B cell (primary cell): ENCODE measurements around the gene NBEA. TPM values are rescaled to one million over a fixed set of nuclear protein-coding genes. Genes with fewer than 3 reads are reported as not detected.

Experiments
- ATAC-seq: fragments of 200-7000 bp; cut with Tn5 transposase; one replicate; pipeline ENCODE4 v1.10.0; 2021; ENCODE audit warnings: low read depth, mild to moderate bottlenecking, moderate number of reproducible peaks, moderate library complexity
- CTCF ChIA-PET: fragments of 350-600 bp; sonication (Branson Sonifier 250); formaldehyde crosslinking; loops from one replicate; lab custom pipeline; 2021; ENCODE audit warnings: antibody characterized with exemption, inconsistent platforms; lab: Charles Lee
- POLR2A ChIA-PET: fragments of 350-600 bp; sonication (Branson Sonifier 250); formaldehyde crosslinking; loops from one replicate; lab custom pipeline; 2021; ENCODE audit warnings: antibody characterized with exemption; lab: Charles Lee
- DNase-seq: peaks from one replicate; pipeline ENCODE4 v3.0.0; 2013
- H2AFZ ChIP-seq: 2 replicates; pipeline ENCODE4 v1.6.1; 2012; ENCODE audit warnings: mild to moderate bottlenecking, low read depth, low read length; ENCODE audit not compliant: insufficient read depth, poor library complexity, severe bottlenecking
- H3K27ac ChIP-seq, 2 donors: 1 replicate in 1 of 2; 2 replicates in 1 of 2; pipeline ENCODE4 v1.5.1; 2012 to 2013; ENCODE audit warnings: low read length in 2 of 2, mild to moderate bottlenecking in 2 of 2, moderate library complexity in 1 of 2
- H3K27me3 ChIP-seq, 4 experiments: fragments of 200-600 bp in 1 of 4; sonication (generic) in 1 of 4; replicated peaks in 1 of 4; 1 replicate in 2 of 4; 2 replicates in 2 of 4; pipeline versions ENCODE4 v1.6.1 to v1.7.0; 2013 to 2016; ENCODE audit warnings: low read length in 3 of 4, mild to moderate bottlenecking in 2 of 4, mixed read lengths in 1 of 4, moderate library complexity in 1 of 4; ENCODE audit not compliant: insufficient read depth in 4 of 4, control insufficient read depth in 3 of 4; ENCODE audit errors: control extremely low read depth in 1 of 4
- H3K36me3 ChIP-seq, 2 experiments: replicated peaks in 1 of 2; 1 replicate in 1 of 2; 2 replicates in 1 of 2; pipeline versions ENCODE4 v1.6.1 to v1.7.1; 2013; ENCODE audit warnings: low read length in 1 of 2; ENCODE audit not compliant: insufficient read depth in 2 of 2, control insufficient read depth in 1 of 2; ENCODE audit errors: control extremely low read depth in 1 of 2, extremely low read depth in 1 of 2
- H3K4me1 ChIP-seq, 2 donors: fragments of 200-600 bp in 1 of 2; sonication (generic) in 1 of 2; 1 replicate in 1 of 2; 2 replicates in 1 of 2; pipeline versions ENCODE4 v1.5.1 to v1.6.1; 2013 to 2017; ENCODE audit warnings: low read length in 2 of 2; ENCODE audit not compliant: control insufficient read depth in 2 of 2, insufficient read depth in 2 of 2
- H3K4me2 ChIP-seq: replicated peaks from 2 replicates; pipeline ENCODE3; 2012; ENCODE audit warnings: mild to moderate bottlenecking, low read depth, low read length; ENCODE audit not compliant: poor library complexity, severe bottlenecking
- H3K4me3 ChIP-seq, 5 experiments: fragments of 200-600 bp in 1 of 5; sonication (generic) in 1 of 5; 1 replicate in 3 of 5; 2 replicates in 2 of 5; pipeline versions ENCODE4 v1.5.1 to v1.7.0; 2011 to 2016; ENCODE audit warnings: low read length in 4 of 5, mild to moderate bottlenecking in 4 of 5, low read depth in 2 of 5, control low read depth in 1 of 5, moderate library complexity in 1 of 5; ENCODE audit not compliant: insufficient read depth in 1 of 5; ENCODE audit errors: control extremely low read depth in 1 of 5, extremely low read depth in 1 of 5
- H3K79me2 ChIP-seq: fragments of 200-600 bp; sonication (generic); one replicate; pipeline ENCODE4 v1.6.0; 2016; ENCODE audit warnings: low read length; ENCODE audit not compliant: control insufficient read depth, insufficient read depth
- H3K9ac ChIP-seq: fragments of 200-600 bp; sonication (generic); 2 replicates; pipeline ENCODE4 v1.6.1; 2017; ENCODE audit warnings: mild to moderate bottlenecking, low read length, moderate library complexity
- H3K9me3 ChIP-seq, 3 donors: one replicate each; pipeline versions ENCODE4 v1.6.1 to v1.7.1; 2013; ENCODE audit warnings: low read length in 2 of 3; ENCODE audit not compliant: control insufficient read depth in 2 of 3, insufficient read depth in 1 of 3; ENCODE audit errors: control extremely low read depth in 1 of 3
- H4K20me1 ChIP-seq: 2 replicates; pipeline ENCODE4 v1.6.0; 2012; ENCODE audit warnings: mild to moderate bottlenecking, low read length; ENCODE audit not compliant: insufficient read depth, control insufficient read depth, poor library complexity, severe bottlenecking
- H3K27ac Mint-ChIP-seq: one replicate; pipeline ENCODE4 v1.8.0; 2021; ENCODE audit warnings: mixed read lengths
- H3K27me3 Mint-ChIP-seq: one replicate; pipeline ENCODE4 v1.8.0; 2021; ENCODE audit warnings: mixed read lengths
- H3K4me1 Mint-ChIP-seq: one replicate; pipeline ENCODE4 v1.8.0; 2021; ENCODE audit warnings: mixed read lengths
- H3K4me3 Mint-ChIP-seq: one replicate; pipeline ENCODE4 v1.8.0; 2021; ENCODE audit warnings: mixed read lengths
- H3K9me3 Mint-ChIP-seq: one replicate; pipeline ENCODE4 v1.8.0; 2022; ENCODE audit warnings: mixed read lengths; ENCODE audit not compliant: insufficient read depth
- CTCF ChIP-seq: fragments of 200-600 bp; IDR thresholded peaks from one replicate; pipeline ENCODE4 v1.8.0; 2022; ENCODE audit warnings: antibody characterized with exemption, mild to moderate bottlenecking
- EZH2 ChIP-seq: IDR thresholded peaks from 2 replicates; pipeline ENCODE4 v1.6.1; 2012; ENCODE audit warnings: borderline replicate concordance, low read depth, mild to moderate bottlenecking, moderate library complexity, low read length; ENCODE audit not compliant: insufficient read depth, poor library complexity, severe bottlenecking
- whole genome bisulfite sequencing: methylation state at CpG from one replicate; pipeline ENCODE4 v1.1.5; 2013; ENCODE audit warnings: missing lambda C conversion rate; ENCODE audit not compliant: insufficient coverage; 5-methylcytosine and 5-hydroxymethylcytosine counted together
- intact Hi-C: fragments of 100-400 bp; cut with micrococcal nuclease; formaldehyde crosslinking; loops from one replicate; pipeline ENCODE4 v1.10.0; 2022
- polyA plus RNA-seq: library from polyadenylated mRNA; depleted of rRNA; stranded (reverse); fragments of >200 nt; gene quantifications from 2 replicates; pipeline ENCODE4 v1.2.3, GENCODE V29; 2012
- total RNA-seq, 2 donors: library from RNA; stranded (reverse); fragments of 120-200 nt in 1 of 2; gene quantifications; 1 replicate in 1 of 2; 2 replicates in 1 of 2; pipeline versions ENCODE4 v1.2.3 to v1.2.4, GENCODE V29; 2013 to 2022

The NBEA gene
- total and polyA plus RNA-seq, 2 donors (not counting 1 experiment from before 2014, with no cell fraction given) = 1.5 to 10.7 TPM

GRCh38 chr13:35333157-35333556, 391.1 kb downstream of the NBEA start:
- POLR2A ChIA-PET = no interaction called here
- CTCF ChIA-PET = no interaction called here
- DNase-seq (no peak), ATAC-seq (no peak)
- no peaks in the 10 kb centered on the region for H3K9me3 ChIP-seq
- peaks cover 9% of the 10 kb centered on the region for H3K9me3 Mint-ChIP-seq
- H3K4me2 ChIP-seq = no peak overlapping the region
- no peak overlapping the region for H3K27ac ChIP-seq
- no peak overlapping the region for H3K9ac ChIP-seq
- 100% methylated on average over 1 of the region's 3 CpGs for WGBS
- intact Hi-C loops = no loop called here
- H3K27ac Mint-ChIP-seq = no peak overlapping the region
- H4K20me1 ChIP-seq = no peaks in the 10 kb centered on the region
- no peak overlapping the region for H2AFZ ChIP-seq
- H3K4me1 Mint-ChIP-seq = no peaks in the 10 kb centered on the region
- H3K27me3 ChIP-seq = no peaks in the 10 kb centered on the region
- H3K4me1 ChIP-seq = no peaks in the 10 kb centered on the region
- H3K4me3 ChIP-seq = no peak overlapping the region
- no peaks in the 10 kb centered on the region for H3K27me3 Mint-ChIP-seq
- no peaks in the 10 kb centered on the region for H3K36me3 ChIP-seq
- no peaks in the 10 kb centered on the region for H3K79me2 ChIP-seq
- no peak for TF ChIP-seq CTCF
- TF ChIP-seq EZH2 = no peak
- H3K4me3 Mint-ChIP-seq = no peak overlapping the region

GRCh38 chr13:35342440-35342839, 400.4 kb downstream of the NBEA start:
- H3K4me3 Mint-ChIP-seq = no peak overlapping the region
- DNase-seq (no peak), ATAC-seq (no peak)
- intact Hi-C loops = no loop called here
- WGBS = no CpG with 5 or more reads among the region's 1 CpG
- no peaks in the 10 kb centered on the region for H3K27me3 Mint-ChIP-seq
- H3K4me2 ChIP-seq = no peak overlapping the region
- peaks cover 2% of the 10 kb centered on the region for H3K9me3 Mint-ChIP-seq
- H3K4me1 ChIP-seq = no peaks in the 10 kb centered on the region
- POLR2A ChIA-PET = no interaction called here
- H3K27ac Mint-ChIP-seq = no peak overlapping the region
- H3K79me2 ChIP-seq = no peaks in the 10 kb centered on the region
- H3K4me3 ChIP-seq = no peak overlapping the region
- H3K27me3 ChIP-seq = no peaks in the 10 kb centered on the region
- H3K36me3 ChIP-seq = no peaks in the 10 kb centered on the region
- H3K9ac ChIP-seq = no peak overlapping the region
- H2AFZ ChIP-seq = no peak overlapping the region
- H3K4me1 Mint-ChIP-seq = no peaks in the 10 kb centered on the region
- H3K27ac ChIP-seq = no peak overlapping the region
- no peak for TF ChIP-seq EZH2
- TF ChIP-seq CTCF = no peak
- H4K20me1 ChIP-seq = no peaks in the 10 kb centered on the region
- no peaks in the 10 kb centered on the region for H3K9me3 ChIP-seq
- CTCF ChIA-PET = no interaction called here
